Activated CD8-positive, alpha-beta memory T cell treated with anti-CD3 and anti-CD28 coated beads for 24 hours (primary cell): Measurements from ENCODE around the gene DISP3.

Source experiments
- DNase-seq: peaks from one replicate; pipeline ENCODE4 v3.0.0-alpha.2; 2020

The DISP3 gene

DNA sequence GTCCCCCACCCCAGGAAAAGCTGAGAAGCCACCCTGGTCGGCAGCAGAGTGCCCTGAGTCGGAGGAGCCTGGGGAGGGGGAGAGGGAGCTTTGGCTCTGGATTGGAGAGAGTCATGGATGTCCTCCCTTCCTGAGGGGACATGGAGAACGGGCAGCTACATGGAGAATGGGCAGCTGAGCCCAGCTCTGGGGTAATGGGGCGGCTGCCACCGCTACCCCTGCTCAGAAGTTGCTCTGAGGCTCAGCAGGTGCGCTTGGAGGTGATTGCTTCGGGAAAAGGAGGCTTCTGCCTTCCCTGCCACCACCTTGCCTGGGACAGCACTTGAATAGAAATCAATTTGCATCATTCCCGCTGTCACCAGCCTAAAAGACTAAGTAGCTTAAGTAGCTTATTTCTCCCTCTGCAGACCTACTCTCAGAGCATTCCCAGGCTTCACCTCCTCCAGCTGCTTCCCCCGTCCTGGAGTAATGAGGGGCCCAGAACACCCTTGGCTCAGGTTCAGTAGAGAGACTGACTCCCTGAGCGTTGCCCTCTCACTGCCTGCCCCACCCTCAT is 8.3 kb downstream of the DISP3 start:
- DNase-seq = no peak

DNA sequence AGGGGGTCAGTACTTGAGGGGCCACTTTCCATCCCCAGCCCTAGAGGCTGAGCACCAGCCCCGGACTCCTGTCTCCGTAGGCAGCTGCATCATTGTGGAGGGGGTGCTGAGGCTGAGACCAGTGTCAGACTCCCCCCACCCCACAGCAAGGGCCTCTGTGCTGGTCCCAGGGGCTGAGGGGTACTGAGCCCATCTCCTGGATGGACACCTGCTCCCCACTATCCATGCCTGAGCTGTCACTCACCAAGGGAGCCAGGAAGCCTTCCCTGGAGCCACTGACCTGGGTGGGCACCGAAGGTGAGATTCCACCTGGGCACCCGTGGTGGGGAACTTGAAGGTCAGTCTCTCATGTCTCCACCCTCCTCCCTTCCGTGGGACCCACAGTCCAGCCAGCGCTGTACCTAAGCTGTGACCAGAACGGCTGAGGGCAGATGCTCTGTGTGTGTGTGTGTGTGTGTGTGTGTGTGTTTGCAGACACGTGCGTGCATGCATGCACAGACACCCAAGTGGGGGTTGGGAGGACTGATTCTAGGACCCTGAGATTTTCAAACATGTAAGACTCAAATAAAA is 9.3 kb downstream of the DISP3 start:
- no peak for DNase-seq

GRCh38 chr1:11488966-11489625 is 10.1 kb downstream of the DISP3 start:
- DNase-seq = no peak

- DNase-seq = no peak
Measured at GRCh38 chr1:11492235-11492634, 13.3 kb downstream of the DISP3 start.

GRCh38 chr1:11493972-11494655 is 15.2 kb downstream of the DISP3 start:
- DNase-seq = no peak

GRCh38 chr1:11494771-11495170 is 15.8 kb downstream of the DISP3 start:
- DNase-seq = no peak

DNA sequence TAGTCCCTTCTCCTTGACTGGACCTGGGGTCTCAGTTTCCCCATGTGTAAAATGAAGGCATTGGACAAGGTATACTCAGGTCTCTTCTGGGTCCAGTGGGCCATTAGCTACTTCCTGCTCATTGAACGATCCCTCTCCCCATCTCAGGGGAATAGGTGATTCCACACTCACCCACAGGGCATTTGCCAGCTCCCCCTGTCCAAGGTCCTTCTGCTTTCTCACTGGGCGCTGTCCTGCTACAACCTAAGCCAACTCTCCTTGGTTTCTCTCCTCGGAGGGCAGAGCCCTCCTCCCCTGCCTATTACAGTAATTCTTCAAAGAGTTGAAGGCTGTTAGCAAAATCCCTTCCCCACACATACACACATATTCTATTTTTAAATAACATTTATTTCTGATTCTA is 16.6 kb downstream of the DISP3 start:
- DNase-seq = no peak

DNA sequence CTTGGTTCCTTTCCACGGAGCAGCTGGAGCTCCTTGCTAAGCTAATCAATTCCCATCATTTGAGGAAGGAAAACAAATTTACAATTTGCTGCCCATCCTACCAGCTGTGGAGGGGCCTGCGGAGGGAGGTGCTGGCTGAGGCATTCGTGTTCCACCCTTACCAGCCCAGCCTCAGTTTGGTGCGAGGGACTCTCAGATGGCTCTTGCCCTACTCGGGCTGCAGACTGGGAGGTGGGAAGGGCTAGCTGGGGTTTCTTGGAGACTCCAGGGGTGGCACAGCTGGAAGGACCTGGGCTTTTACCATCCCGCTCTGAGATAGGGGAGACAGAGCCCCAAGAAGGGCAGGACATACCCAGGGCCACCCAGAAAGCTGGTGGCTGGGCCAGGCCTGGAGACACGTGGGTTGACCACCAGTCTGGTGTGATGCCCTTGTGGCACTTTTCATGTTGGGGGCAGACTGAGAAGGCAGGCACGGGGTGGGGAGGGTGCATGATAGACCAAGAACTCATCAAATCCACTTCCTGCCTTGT is 17.7 kb downstream of the DISP3 start:
- no peak for DNase-seq

DNA sequence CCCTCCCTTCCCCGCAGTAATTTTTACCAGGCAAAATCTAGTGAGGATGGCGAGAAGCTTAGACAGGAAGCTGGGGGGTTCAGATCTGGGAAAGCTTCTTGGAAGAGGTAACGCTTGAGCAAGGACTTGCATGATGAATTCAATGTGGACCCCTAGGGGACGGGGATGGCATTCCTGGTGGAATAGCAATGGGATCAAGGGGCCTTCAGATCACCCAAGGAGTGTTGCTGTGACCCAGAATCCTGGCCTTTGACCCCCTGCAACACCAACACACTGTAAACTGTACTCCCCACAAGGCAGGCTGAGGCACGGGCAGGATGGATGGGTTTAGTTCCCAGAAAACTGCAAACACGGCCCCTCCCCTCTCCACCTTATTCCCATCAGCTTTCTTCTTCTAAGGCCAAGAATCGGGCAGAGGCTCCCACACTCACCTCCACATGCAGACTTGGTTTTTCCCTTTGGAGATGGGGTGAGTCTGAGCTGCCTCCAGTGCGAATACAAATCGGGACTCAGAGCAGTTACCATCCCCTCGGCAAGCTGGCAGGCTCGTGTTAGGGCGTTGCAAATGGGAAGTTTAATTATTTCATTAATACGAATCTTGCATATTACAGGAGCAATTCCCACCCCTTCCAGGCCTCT is 20.1 kb downstream of the DISP3 start:
- DNase-seq = no peak

DNA sequence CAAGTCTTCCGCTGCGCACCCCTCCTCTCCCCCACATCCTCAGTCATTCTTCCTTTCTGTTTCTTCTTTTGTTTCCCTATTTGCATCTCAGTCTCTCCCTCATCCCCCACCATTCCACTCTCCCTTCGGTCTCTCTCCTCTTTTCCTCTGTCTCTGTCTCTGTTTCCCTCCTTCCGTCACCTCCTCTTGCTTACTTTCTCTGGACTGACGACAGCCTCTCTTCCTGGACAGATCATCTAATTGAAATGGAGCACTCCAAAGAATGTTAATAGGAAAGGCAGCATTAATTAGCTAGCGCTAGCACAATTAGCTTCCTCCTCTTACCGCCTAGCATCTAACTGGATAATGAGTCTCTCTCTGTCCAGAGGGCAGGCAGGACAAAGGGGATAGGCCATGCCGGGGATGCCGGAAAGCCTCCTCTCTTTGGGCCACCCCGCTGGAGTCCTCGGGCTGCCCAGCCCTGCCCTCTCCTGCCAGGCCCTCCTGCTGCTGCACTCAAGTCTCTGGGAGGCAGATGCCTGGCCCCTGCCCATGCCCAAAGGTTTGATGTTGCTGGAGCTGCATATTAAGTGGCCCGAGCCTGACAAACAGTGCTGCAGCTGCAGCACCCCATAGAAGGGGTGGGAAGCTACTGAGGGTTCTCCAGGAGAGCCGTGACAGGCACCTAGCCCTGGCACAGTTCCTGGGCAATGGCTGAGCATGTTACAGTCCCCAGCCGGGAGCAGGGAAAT is 20.8 kb downstream of the DISP3 start:
- no peak for DNase-seq

- no peak for DNase-seq
Measured at GRCh38 chr1:11500881-11501280, 21.9 kb downstream of the DISP3 start.

GRCh38 chr1:11501491-11501897 is 22.5 kb downstream of the DISP3 start:
- DNase-seq = no peak

DNA sequence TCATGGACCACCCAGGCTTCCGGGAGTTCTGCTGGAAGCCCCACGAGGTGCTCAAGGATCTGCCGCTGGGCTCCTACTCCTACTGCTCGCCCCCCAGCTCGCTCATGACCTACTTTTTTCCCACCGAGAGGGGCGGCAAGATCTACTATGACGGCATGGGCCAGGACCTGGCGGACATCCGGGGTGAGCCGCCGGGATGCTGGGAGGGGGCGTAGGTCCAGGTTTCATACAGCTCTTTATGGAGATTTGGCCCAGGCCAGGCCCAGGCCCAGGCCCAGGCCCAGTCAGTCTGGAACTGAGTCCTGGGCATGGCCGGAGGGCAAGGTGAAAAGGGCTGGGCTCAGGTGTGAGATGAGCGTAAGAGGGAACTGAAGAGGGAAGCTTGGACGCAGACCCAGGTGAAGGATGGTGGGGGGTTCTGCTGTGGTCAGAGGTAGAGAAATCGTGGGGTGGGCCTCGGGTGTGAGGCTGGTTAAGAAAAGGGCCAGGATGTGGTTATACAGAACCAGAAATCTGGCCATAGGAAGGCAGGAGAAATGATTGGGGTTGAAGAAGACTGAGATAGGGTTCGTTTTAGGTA is 23.0 kb downstream of the DISP3 start:
- DNase-seq = no peak

GRCh38 chr1:11502516-11502915 is 23.6 kb downstream of the DISP3 start:
- DNase-seq = no peak

- DNase-seq = no peak
Measured at GRCh38 chr1:11504599-11504998, 25.6 kb downstream of the DISP3 start.

DNA sequence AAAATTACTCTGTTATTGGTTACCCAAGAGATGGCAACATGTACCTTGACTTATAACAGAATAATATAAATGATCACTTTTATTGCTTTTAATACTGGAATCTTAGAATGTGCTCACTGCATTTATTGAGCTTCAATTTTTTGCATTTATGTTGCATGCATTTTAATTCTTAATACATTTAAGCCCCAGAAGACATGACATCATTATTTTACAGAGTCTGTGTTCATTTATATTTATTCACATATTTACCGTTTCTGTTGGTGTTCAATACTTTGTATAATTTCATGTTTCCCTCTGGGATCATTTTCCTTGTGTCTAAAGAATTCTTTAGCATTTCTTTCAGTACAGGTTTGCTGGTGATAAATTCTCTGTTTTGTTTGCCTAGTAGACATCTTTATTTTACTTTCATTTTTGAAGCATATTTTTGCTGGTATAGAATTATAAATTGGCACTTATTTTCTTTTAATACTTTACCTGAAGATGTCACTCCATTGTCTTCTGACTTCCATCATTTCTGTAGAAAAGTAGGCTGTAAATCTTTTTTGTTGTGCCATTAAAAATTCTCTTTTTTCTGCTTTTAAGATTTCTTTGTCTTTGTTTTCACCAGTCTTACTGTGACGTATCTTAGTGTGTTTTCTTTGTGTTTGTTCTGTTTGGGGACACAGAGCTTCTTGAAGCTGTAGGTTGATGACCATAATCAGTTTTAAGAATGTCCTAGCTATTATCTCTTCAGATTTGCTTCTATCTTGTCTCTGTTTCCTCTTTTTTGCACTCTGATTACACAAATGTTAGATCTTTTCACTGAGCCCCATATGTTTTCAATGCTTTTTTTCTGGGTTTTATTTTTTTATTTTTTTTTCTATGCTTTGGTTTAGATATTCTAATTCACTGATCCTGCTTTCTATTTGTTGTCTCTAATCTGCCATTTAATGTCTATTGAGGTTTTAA is 26.9 kb downstream of the DISP3 start:
- no peak for DNase-seq

- DNase-seq = no peak
Measured at GRCh38 chr1:11507309-11507708, 28.4 kb downstream of the DISP3 start.

DNA sequence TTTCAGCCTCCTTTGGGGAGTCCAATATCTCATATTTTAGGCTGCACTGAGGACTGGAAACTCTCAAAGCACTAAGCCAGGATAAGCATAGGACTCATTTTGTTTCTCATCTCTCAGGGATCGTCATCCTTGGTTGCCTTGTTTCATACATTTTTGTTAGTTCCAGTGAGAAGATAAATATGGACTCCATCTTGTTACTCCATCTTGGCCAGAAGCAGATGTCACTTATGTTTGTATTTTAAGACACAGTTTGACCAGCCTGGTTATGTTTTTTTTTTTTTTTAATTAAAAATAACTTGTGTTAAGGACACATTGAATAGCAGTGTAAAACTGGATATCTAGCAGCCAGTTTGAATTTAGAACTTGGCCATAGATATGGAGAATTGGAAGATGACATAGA is 34.7 kb downstream of the DISP3 start:
- no peak for DNase-seq

- DNase-seq = no peak
Measured at GRCh38 chr1:11514366-11514765, 35.4 kb downstream of the DISP3 start.

GRCh38 chr1:11515368-11516300 is 36.7 kb downstream of the DISP3 start:
- DNase-seq = no peak
